HepG2 (cell line): ENCODE measurements around the gene PTCRA. TPM values are rescaled to one million over a fixed set of nuclear protein-coding genes. Genes with fewer than 3 reads are reported as not detected.
A peak's percentile ranks its signal among the peaks of the same experiment; 100 is the strongest.

Experiments used
- ARNT2 ChIP-seq: sonication (generic); formaldehyde crosslinking; IDR thresholded peaks from 2 replicates; pipeline ENCODE4 v1.8.0; 2022; ENCODE audit warnings: mild to moderate bottlenecking, low read depth, missing genetic modification reagents, moderate library complexity
- CEBPG ChIP-seq: IDR thresholded peaks from 2 replicates; pipeline ENCODE4 v1.6.1; 2016
- HMG20A ChIP-seq: IDR thresholded peaks from 2 replicates; pipeline ENCODE4 v1.6.1; 2016; ENCODE audit warnings: borderline replicate concordance
- IRF2 ChIP-seq: IDR thresholded peaks from 2 replicates; pipeline ENCODE4 v1.6.1; 2018; ENCODE audit warnings: missing genetic modification reagents, missing compliant biosample characterization
- NFKB2 ChIP-seq: sonication (generic); formaldehyde crosslinking; IDR thresholded peaks from 2 replicates; pipeline ENCODE4 v1.4.0; 2020; ENCODE audit warnings: missing genetic modification reagents, borderline replicate concordance
- NR2F2 ChIP-seq: IDR thresholded peaks from 2 replicates; pipeline ENCODE4 v1.6.1; 2012; ENCODE audit warnings: low read depth, inconsistent platforms, borderline replicate concordance
- RBAK ChIP-seq: sonication (generic); formaldehyde crosslinking; IDR thresholded peaks from 2 replicates; pipeline ENCODE4 v1.5.1; 2020; ENCODE audit warnings: mild to moderate bottlenecking, missing genetic modification reagents
- REL ChIP-seq: sonication (generic); formaldehyde crosslinking; conservative IDR thresholded peaks from 2 replicates; pipeline ENCODE4 v1.8.0; 2022; ENCODE audit warnings: mild to moderate bottlenecking, missing genetic modification reagents, moderate library complexity
- SOX13 ChIP-seq, 3 experiments: fragments of 450-650 bp in 1 of 3; sonication (generic) in 1 of 3; formaldehyde crosslinking in 1 of 3; IDR thresholded peaks in 2 of 3; conservative IDR thresholded peaks in 1 of 3; 2 replicates each; pipeline versions ENCODE4 v1.5.0 to v1.6.1; 2016 to 2020; ENCODE audit warnings: antibody characterized with exemption in 1 of 3, mild to moderate bottlenecking in 1 of 3, missing compliant biosample characterization in 1 of 3, missing genetic modification reagents in 1 of 3, moderate library complexity in 1 of 3
- TOPORS ChIP-seq: sonication (generic); formaldehyde crosslinking; IDR thresholded peaks from 2 replicates; pipeline ENCODE4 v1.8.0; 2023; ENCODE audit warnings: mild to moderate bottlenecking, missing genetic modification reagents
- U2AF1 ChIP-seq: fragments of 200-400 bp; formaldehyde crosslinking; optimal IDR thresholded peaks from 2 replicates; pipeline ENCODE3; 2017; ENCODE audit warnings: mild to moderate bottlenecking, low read depth, low read length
- ZNF24 ChIP-seq: fragments of 450-650 bp; IDR thresholded peaks from 2 replicates; pipeline ENCODE4 v1.6.1; 2017; ENCODE audit warnings: antibody characterized with exemption, mild to moderate bottlenecking
- ZNF546 ChIP-seq: sonication (generic); formaldehyde crosslinking; conservative IDR thresholded peaks from 2 replicates; pipeline ENCODE4 v1.8.1; 2023; ENCODE audit warnings: mild to moderate bottlenecking, missing genetic modification reagents
- ZNF616 ChIP-seq: sonication (generic); formaldehyde crosslinking; IDR thresholded peaks from 2 replicates; pipeline ENCODE4 v1.5.0; 2020; ENCODE audit warnings: low read depth, mild to moderate bottlenecking, missing genetic modification reagents
- polyA plus RNA-seq, 8 experiments: library from polyadenylated mRNA; depleted of rRNA in 3 of 8; stranded (reverse) in 7 of 8; unstranded in 1 of 8; fragments of >200 nt; fragmentation: Illumina TruSeq in 4 of 8; extraction: Trizol in 4 of 8; gene quantifications; 2 replicates each; pipeline versions ENCODE4 v1.2.1 to v1.2.3, GENCODE V29; 2011 to 2016; ENCODE audit warnings: low read depth in 4 of 8, missing spikeins in 1 of 8, mixed read lengths in 1 of 8; ENCODE audit not compliant: insufficient read depth in 1 of 8
- total RNA-seq, 5 experiments: library from RNA; depleted of rRNA; stranded (reverse); fragments of >200 nt; fragmentation: Illumina TruSeq; extraction: Trizol; gene quantifications; 2 replicates each; pipeline ENCODE4 v1.2.3, GENCODE V29; 2016; ENCODE audit warnings: low read depth in 1 of 5
- TF ChIP-seq, protein P1 (sequence below): sonication (generic); formaldehyde crosslinking; IDR thresholded peaks from 2 replicates; pipeline ENCODE4 v1.5.1; 2020; ENCODE audit warnings: mild to moderate bottlenecking, missing genetic modification reagents, moderate library complexity
- TF ChIP-seq, protein P2 (sequence below): IDR thresholded peaks from 2 replicates; pipeline ENCODE4 v1.4.0; 2020; ENCODE audit warnings: mild to moderate bottlenecking, missing genetic modification reagents
- TF ChIP-seq, protein P3 (sequence below): sonication (generic); formaldehyde crosslinking; IDR thresholded peaks from 2 replicates; pipeline ENCODE4 v1.8.1; 2023; ENCODE audit warnings: mild to moderate bottlenecking, inconsistent platforms, moderate library complexity, missing genetic modification reagents, borderline replicate concordance
- TF ChIP-seq, protein P4 (sequence below): sonication (generic); formaldehyde crosslinking; IDR thresholded peaks from 2 replicates; pipeline ENCODE4 v1.9.0; 2022; ENCODE audit warnings: low read depth, missing genetic modification reagents

Gene PTCRA
- total and polyA plus RNA-seq, 2 of the 13 experiments (the other 11 are each of a cell fraction or from before 2014, with no cell fraction given), result not detected

DNA sequence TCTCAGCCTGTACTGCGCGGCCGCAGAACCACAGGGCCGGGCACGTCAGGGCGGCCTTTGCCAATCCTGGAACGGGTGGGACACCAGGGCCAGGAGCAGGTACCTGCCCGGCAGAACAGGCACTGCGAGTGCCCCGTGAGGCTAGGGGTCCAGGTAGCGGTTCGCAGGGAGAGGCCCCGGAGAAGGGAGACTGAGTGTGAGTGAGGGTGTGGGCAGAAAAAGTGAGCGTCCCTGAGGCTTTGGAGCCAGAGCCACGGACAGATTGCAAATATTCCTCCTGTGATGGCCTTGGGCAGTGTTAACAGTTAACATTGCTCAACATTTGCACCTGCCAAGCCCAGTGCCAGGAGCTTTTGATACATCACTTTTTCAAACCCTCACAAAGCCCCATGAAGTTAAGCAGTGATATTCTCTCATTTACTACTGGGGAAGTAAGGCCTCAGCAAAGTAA is 45.2 kb downstream of the PTCRA start (continued):
- TF ChIP-seq RBAK (CRISPR knock-in tag), result no peak
- TF ChIP-seq ZNF24, result 0 out of 2 replicates have a peak, but pooled peaks have one; percentile 22
- TF ChIP-seq ARNT2 (CRISPR knock-in tag), result peak; percentile 61; the same call in 1 of the 2 replicates
- TF ChIP-seq NFKB2 (CRISPR knock-in tag), result 0 out of 2 replicates have a peak, but pooled peaks have one; percentile 19
- TF ChIP-seq NR2F2, result peak; percentile 25; the same call in 1 of the 2 replicates
- 0 out of 2 replicates have a peak, but pooled peaks have one; percentile 6 for TF ChIP-seq ZNF616
- TF ChIP-seq CEBPG, result peak; percentile 92
- TF ChIP-seq IRF2, result 0 out of 2 replicates have a peak, but pooled peaks have one; percentile 11
- TF ChIP-seq TOPORS (CRISPR knock-in tag), result 0 out of 2 replicates have a peak, but pooled peaks have one; percentile 20
- no peak for TF ChIP-seq REL
- TF ChIP-seq ZNF546 (CRISPR knock-in tag), result peak; percentile 33; the same call in 1 of the 2 replicates
- peak; percentile 18 for TF ChIP-seq U2AF1
- TF ChIP-seq, protein P1, sequence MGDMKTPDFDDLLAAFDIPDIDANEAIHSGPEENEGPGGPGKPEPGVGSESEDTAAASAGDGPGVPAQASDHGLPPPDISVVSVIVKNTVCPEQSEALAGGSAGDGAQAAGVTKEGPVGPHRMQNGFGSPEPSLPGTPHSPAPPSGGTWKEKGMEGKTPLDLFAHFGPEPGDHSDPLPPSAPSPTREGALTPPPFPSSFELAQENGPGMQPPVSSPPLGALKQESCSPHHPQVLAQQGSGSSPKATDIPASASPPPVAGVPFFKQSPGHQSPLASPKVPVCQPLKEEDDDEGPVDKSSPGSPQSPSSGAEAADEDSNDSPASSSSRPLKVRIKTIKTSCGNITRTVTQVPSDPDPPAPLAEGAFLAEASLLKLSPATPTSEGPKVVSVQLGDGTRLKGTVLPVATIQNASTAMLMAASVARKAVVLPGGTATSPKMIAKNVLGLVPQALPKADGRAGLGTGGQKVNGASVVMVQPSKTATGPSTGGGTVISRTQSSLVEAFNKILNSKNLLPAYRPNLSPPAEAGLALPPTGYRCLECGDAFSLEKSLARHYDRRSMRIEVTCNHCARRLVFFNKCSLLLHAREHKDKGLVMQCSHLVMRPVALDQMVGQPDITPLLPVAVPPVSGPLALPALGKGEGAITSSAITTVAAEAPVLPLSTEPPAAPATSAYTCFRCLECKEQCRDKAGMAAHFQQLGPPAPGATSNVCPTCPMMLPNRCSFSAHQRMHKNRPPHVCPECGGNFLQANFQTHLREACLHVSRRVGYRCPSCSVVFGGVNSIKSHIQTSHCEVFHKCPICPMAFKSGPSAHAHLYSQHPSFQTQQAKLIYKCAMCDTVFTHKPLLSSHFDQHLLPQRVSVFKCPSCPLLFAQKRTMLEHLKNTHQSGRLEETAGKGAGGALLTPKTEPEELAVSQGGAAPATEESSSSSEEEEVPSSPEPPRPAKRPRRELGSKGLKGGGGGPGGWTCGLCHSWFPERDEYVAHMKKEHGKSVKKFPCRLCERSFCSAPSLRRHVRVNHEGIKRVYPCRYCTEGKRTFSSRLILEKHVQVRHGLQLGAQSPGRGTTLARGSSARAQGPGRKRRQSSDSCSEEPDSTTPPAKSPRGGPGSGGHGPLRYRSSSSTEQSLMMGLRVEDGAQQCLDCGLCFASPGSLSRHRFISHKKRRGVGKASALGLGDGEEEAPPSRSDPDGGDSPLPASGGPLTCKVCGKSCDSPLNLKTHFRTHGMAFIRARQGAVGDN (CRISPR knock-in tag), result peak; percentile 55; the same call in 1 of the 2 replicates
- TF ChIP-seq, protein P2, sequence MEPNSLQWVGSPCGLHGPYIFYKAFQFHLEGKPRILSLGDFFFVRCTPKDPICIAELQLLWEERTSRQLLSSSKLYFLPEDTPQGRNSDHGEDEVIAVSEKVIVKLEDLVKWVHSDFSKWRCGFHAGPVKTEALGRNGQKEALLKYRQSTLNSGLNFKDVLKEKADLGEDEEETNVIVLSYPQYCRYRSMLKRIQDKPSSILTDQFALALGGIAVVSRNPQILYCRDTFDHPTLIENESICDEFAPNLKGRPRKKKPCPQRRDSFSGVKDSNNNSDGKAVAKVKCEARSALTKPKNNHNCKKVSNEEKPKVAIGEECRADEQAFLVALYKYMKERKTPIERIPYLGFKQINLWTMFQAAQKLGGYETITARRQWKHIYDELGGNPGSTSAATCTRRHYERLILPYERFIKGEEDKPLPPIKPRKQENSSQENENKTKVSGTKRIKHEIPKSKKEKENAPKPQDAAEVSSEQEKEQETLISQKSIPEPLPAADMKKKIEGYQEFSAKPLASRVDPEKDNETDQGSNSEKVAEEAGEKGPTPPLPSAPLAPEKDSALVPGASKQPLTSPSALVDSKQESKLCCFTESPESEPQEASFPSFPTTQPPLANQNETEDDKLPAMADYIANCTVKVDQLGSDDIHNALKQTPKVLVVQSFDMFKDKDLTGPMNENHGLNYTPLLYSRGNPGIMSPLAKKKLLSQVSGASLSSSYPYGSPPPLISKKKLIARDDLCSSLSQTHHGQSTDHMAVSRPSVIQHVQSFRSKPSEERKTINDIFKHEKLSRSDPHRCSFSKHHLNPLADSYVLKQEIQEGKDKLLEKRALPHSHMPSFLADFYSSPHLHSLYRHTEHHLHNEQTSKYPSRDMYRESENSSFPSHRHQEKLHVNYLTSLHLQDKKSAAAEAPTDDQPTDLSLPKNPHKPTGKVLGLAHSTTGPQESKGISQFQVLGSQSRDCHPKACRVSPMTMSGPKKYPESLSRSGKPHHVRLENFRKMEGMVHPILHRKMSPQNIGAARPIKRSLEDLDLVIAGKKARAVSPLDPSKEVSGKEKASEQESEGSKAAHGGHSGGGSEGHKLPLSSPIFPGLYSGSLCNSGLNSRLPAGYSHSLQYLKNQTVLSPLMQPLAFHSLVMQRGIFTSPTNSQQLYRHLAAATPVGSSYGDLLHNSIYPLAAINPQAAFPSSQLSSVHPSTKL (CRISPR knock-in tag), result peak; percentile 58
- peak; percentile 24; the same call in 1 of the 2 replicates for TF ChIP-seq HMG20A (CRISPR knock-in tag)
- TF ChIP-seq, protein P3, sequence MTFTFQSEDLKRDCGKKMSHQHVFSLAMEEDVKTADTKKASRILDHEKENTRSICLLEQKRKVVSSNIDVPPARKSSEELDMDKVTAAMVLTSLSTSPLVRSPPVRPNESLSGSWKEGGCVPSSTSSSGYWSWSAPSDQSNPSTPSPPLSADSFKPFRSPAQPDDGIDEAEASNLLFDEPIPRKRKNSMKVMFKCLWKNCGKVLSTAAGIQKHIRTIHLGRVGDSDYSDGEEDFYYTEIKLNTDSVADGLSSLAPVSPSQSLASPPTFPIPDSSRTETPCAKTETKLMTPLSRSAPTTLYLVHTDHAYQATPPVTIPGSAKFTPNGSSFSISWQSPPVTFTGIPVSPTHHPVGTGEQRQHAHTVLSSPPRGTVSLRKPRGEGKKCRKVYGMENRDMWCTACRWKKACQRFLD, result peak; percentile 50; the same call in 1 of the 2 replicates
- TF ChIP-seq SOX13 (IDR thresholded peaks at IDR 0.05), result no peak
- TF ChIP-seq SOX13 (CRISPR knock-in tag; conservative IDR thresholded peaks at IDR 0.05 in 1 of 2, IDR thresholded peaks at IDR 0.05 in 1 of 2), result 0 out of 4 replicates have a peak, but pooled peaks of 1 of the 2 experiments have one; percentile 20
- TF ChIP-seq, protein P4, sequence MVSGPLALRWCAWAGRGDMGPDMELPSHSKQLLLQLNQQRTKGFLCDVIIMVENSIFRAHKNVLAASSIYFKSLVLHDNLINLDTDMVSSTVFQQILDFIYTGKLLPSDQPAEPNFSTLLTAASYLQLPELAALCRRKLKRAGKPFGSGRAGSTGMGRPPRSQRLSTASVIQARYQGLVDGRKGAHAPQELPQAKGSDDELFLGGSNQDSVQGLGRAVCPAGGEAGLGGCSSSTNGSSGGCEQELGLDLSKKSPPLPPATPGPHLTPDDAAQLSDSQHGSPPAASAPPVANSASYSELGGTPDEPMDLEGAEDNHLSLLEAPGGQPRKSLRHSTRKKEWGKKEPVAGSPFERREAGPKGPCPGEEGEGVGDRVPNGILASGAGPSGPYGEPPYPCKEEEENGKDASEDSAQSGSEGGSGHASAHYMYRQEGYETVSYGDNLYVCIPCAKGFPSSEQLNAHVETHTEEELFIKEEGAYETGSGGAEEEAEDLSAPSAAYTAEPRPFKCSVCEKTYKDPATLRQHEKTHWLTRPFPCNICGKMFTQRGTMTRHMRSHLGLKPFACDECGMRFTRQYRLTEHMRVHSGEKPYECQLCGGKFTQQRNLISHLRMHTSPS (CRISPR knock-in tag), result 0 out of 2 replicates have a peak, but pooled peaks have one; percentile 49
